Measurements from ENCODE around the gene LCE1E.
A peak's percentile ranks its signal among the peaks of the same experiment; 100 is the strongest.

Gene LCE1E

DNA sequence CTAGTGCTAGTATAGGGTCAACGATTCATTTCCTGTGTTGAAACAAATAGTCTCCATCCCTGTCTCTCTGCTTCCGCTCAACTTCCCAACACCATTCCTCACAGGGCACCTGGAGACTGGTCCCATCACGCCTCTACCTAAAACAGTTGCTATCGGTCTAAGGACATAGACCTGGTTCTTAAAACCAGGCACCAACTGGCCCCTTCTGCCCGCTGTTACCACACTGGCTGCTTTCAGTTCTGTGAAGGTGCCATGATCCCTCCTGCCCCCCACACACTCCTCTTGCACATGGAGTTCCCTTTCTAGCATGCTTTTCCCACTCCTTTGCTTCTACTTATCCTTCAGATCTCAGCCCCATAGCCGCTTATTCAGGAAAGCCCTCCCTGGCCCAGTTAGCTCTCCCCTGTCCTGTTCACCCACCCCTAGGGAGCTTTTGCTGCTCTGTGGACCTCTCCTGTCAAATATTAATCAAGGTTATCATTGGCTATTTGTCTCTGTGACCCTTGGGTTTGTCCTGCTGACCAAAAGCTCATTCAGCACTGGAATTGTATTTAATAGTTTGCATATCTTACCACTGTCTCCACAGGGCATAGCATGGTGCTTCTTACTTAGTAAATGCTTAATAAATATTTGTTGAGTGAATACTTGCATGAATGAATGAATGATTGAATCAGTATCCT is 40.2 kb upstream of the LCE1E start:
- no peak for DNase-seq (ENCODE audit: low read depth, low spot score)
- TF ChIP-seq, protein P1, sequence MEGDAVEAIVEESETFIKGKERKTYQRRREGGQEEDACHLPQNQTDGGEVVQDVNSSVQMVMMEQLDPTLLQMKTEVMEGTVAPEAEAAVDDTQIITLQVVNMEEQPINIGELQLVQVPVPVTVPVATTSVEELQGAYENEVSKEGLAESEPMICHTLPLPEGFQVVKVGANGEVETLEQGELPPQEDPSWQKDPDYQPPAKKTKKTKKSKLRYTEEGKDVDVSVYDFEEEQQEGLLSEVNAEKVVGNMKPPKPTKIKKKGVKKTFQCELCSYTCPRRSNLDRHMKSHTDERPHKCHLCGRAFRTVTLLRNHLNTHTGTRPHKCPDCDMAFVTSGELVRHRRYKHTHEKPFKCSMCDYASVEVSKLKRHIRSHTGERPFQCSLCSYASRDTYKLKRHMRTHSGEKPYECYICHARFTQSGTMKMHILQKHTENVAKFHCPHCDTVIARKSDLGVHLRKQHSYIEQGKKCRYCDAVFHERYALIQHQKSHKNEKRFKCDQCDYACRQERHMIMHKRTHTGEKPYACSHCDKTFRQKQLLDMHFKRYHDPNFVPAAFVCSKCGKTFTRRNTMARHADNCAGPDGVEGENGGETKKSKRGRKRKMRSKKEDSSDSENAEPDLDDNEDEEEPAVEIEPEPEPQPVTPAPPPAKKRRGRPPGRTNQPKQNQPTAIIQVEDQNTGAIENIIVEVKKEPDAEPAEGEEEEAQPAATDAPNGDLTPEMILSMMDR (IDR thresholded peaks at IDR 0.05; ENCODE audit: insufficient read depth, low read length, missing control alignments), result no peak
- ChIA-PET CTCF (no interaction called here), POLR2A (no interaction called here)
- no peak overlapping the region for H3K4me3 ChIP-seq (ENCODE audit: low read depth, low read length)

DNA sequence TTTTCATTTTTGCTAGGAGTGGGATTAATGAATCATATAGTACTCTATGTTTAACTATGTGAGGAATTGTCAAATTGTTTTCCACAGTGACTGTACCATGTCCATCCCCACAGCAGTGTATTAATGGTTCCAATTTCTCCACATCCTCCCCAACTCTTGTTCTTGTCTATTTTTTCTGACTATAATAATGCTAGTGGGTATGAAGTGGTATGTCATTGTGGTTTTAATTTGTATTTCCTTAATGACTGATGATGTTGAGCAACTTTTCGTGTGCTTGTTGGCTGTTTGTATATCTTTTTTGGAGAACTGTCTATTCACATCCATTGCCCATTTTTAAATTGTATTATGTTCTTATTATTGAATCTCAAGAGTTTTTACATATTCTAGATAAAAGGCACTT is 38.2 kb upstream of the LCE1E start:
- DNase-seq (ENCODE audit: low read depth, low spot score), result no peak
- ChIA-PET POLR2A (no interaction called here), CTCF (no interaction called here)
- TF ChIP-seq, protein P1 (IDR thresholded peaks at IDR 0.05; ENCODE audit: insufficient read depth, low read length, missing control alignments), result no peak
- no peak overlapping the region for H3K4me3 ChIP-seq (ENCODE audit: low read depth, low read length)

DNA sequence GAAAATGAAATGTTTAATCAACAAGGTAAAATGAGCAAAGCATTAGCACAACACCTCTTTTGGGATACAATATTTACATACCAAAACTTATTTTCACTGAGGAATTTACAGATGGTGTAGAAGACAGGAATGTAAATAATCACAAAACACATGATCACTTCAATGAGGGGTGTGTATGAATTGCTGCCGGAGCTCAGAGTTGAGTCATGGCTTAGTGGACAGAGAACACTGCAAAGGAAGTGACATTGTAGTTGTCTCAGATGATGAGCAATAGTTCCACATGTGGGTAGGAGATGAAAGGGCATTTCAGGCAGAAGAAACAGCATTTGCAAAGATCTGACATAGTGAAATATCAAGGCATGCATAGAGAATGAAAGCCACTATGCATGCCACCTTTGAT is 33.8 kb upstream of the LCE1E start:
- no peak overlapping the region for H3K4me3 ChIP-seq (ENCODE audit: low read depth, low read length)
- CTCF ChIA-PET, result interaction anchor here (0.9 kb wide), 1 partner anchor 13 kb away, joined by 3 read pairs; no protein-coding TSS in a partner anchor
- POLR2A ChIA-PET, result no interaction called here
- peak; percentile 33 for DNase-seq (ENCODE audit: low read depth, low spot score)
- TF ChIP-seq, protein P1 (IDR thresholded peaks at IDR 0.05; ENCODE audit: insufficient read depth, low read length, missing control alignments), result no peak

DNA sequence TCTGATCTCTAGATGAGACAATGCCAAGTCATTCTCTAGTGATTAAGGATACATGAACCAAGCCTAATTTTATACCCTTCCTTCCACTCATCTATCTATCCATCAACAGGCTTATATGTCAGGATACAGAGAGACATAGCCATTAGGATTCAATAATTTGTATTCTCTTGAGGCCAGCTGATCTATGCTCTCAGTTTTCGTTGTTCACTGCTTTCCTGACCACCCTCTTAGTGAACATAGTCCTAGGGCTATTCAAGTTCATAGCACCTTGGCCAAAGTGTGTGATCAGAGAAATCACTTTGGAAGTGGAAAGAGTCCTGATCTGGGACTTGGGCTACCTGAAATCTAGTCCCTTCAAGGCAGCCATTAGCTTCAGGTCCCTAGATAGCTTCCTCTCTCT is 32.5 kb upstream of the LCE1E start:
- DNase-seq (ENCODE audit: low read depth, low spot score), result no peak
- TF ChIP-seq, protein P1 (IDR thresholded peaks at IDR 0.05; ENCODE audit: insufficient read depth, low read length, missing control alignments), result no peak
- ChIA-PET POLR2A (no interaction called here), CTCF (no interaction called here)
- no peak overlapping the region for H3K4me3 ChIP-seq (ENCODE audit: low read depth, low read length)

DNA sequence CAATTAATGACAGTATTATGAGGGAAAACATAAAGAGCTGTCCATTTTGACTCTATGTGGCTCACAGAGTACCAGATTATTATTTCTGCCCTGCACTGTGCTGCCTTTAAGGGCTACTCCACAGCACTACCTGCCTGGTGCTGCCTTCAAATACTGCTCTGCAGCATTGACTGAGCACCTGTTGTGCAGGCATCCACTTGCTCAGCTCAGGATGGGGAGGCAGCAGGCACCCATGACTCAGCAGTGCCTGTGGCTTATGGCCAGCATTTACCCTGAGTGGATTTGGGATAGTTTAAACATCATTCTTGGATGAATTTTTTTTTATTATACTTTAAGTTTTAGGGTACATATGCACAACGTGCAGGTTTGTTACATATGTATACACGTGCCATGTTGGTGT is 29.2 kb upstream of the LCE1E start:
- CTCF ChIA-PET, result no interaction called here
- H3K4me3 ChIP-seq (ENCODE audit: low read depth, low read length), result no peak overlapping the region
- DNase-seq (ENCODE audit: low read depth, low spot score), result no peak
- TF ChIP-seq, protein P1 (IDR thresholded peaks at IDR 0.05; ENCODE audit: insufficient read depth, low read length, missing control alignments), result no peak
- POLR2A ChIA-PET, result no interaction called here

DNA sequence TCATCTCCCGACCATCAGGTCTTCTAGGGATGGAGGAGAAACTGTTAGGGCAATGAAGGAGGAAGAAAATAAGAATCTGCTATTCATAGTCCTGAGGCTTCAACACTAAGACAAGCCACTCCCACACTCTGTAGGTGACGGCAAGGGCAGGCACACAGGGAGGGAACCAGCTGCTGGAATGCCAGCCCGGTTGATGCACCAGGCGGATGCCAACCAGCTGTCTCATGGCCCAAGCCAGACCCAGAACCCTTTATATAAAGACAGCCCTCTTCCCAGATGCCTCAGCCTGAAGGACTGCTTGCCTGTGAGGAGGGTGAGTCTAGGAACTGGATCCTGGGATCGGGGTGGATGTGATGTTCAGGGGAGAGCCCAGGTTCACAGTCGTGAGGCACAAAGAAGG is 28.3 kb upstream of the LCE1E start, which contains the start of gene KPRP:
Gene KPRP, plus strand, starts transcription at position 279 of the 400 bp plus-strand sequence. CDS start 1,564 bp downstream, outside the sequence.
- TF ChIP-seq, protein P1 (IDR thresholded peaks at IDR 0.05; ENCODE audit: insufficient read depth, low read length, missing control alignments), result no peak
- no peak within 1 kb of the TSS for H3K4me3 ChIP-seq (ENCODE audit: low read depth, low read length)
- CTCF ChIA-PET, result no interaction called here
- POLR2A ChIA-PET, result no interaction called here
- DNase-seq (ENCODE audit: low read depth, low spot score), result no peak

Measured in AG04449 (cell line).